NCI-H2227 (cell line): Measurements from ENCODE around the gene ADAMTSL1.

ENCODE experiments used
- DNase-seq: peaks from one replicate; lab custom pipeline; 2025; ENCODE audit not compliant: unreplicated experiment; lab: John Stamatoyannopoulos, UW

ADAMTSL1 gene

DNA sequence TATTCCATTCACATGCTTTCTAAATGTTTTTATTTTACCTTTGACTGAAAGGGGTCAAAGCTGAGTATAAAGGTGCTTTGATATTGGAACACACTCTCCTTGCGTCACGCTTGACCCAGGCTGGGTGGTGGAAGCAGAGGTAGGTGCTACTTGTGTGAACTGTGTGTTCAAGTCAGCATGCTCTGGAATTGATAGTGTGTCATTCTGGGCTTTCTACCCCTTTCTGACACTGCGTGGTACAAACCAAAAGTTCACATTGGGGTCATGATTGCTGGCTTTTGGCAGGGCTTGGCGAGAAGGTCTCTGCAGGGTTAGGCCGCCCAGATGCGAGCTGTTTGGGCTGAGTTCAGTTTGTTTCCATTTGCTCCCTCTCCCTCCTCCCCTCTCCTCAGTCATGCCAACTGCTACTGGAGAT, 131.8 kb downstream of the ADAMTSL1 start:
- no peak for DNase-seq

DNA sequence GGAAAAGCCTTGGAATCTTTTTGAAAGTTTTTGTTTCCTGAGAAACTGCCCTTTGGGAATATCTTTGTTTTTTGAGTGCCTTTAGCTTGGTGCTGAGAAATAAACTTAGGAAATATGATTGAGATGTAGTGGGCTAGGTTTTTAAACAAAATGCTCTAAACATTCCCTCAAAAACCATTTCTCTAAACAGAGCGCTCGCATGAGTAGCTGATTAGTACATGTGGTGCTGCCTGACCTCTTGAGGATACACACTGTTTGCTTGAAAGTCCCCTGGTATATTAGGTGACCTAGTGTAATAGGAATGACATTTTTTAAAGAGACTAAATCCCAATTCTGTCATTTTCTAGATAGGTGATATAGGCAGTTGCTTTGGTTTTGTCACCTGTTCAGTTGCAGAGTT, 132.3 kb downstream of the ADAMTSL1 start:
- peak; percentile 48 for DNase-seq

DNA sequence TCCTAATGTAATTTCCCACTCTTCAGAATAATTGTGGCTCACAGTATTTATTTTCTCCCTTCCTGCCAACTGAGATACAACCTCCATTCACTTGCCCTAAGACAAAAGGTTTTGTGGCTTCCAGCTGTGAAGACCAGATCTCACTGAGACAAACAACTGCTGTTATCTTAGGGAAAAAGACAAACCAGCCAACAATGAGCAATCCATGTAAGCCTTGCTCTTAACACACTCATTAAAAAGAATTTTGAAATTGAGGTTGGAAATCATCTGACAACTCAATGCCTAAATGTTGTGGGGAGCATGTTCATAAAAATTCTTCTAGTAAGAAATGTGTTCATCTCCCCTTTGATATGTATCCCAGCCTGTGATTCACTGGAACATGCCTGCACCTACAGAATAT, 132.9 kb downstream of the ADAMTSL1 start:
- DNase-seq: peak; percentile 77

DNA sequence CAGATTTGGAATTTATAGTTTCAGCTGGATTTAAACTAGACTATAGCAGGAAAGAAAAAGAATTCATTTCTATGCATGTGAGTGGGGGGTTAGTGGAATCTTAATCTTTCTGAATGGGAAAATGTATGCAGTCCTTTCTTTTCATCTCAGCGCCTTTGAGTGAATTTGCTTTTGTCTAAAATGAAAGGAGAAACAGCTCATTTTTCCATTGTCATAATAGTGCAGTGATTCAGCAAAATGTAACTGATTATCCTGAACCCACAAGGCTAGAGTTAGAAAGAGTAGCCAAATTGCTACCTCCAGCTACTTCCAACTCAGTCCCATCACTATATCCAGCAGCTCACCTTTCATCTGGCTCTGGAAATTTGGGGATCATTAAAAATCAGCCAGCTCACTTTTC, 134.4 kb downstream of the ADAMTSL1 start:
- no peak for DNase-seq

DNA sequence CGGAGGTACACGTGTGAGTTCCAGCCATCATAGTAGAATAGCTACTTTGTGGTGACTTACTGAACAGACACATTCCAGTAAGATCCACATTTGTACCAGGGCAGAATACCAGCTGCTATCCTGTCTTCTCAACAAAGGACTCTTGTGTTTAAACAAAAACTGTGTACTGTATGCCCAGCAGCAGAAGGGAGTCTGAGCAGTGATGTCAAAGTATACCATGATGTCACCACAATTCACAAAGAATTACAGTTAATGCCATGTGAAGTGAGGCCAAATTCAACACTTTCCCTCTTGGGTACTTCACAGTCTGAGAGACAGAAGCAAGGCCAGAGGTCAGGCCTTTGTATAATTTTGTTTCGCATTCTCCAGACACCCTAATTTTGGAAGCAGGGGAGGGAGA, 137.0 kb downstream of the ADAMTSL1 start:
- DNase-seq: peak; percentile 15

DNA sequence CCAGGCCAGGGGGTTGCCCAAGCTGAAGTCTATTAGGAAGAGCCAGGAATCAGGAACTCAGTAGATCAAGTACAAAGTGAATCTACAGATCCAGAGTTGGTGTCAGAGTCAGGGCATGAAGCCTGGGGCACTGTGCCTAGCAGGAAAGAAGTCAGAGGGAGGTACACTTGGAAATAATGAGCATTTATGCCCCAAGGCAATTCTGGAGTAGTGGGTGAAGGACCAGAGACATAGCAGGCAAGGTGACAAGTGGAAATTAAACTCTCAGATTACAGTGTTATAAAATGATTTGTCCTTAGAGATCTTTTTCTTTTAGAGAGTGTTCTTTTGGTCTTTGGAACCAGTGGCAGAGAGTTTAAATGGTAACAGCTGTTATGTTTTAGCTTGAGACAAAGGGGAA, 138.0 kb downstream of the ADAMTSL1 start:
- DNase-seq: peak; percentile 9

DNA sequence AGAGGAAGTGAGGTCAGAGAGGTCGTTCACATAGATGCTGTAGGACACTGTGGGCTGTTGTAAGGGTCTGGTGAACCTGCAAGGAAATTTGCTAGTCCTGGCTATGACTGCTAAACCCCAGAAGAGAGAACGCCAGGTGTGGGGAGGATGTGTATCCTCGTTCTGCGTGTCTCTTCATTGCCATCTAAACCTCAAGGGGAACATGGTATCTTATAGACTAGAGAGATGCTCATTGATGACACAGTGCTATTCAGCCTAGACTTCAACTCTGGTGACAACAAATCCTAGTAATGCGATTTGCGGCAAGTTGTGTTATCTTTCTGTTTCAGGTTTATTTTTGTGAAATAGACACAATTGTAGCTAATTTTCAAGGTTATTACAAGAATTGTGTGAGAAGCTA, 140.2 kb downstream of the ADAMTSL1 start:
- no peak for DNase-seq

DNA sequence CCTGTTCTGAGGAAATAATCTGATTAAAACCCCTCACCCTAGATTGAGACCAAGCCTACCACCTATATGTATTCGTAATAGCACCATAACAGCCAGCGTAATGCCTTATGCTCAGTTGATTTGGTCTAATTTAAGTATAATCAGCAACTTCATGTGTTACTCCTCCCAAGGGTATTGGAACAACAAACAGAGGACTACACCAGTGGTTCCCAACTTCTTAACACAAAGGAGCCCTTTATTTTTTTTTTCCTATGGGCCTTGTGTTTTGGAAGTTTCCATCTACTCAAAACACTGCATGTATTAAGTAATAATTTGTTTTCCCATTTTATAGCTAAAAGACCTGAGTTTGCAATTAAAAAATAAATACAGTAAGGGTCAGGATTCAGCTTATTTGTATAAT, 140.7 kb downstream of the ADAMTSL1 start:
- DNase-seq: no peak

DNA sequence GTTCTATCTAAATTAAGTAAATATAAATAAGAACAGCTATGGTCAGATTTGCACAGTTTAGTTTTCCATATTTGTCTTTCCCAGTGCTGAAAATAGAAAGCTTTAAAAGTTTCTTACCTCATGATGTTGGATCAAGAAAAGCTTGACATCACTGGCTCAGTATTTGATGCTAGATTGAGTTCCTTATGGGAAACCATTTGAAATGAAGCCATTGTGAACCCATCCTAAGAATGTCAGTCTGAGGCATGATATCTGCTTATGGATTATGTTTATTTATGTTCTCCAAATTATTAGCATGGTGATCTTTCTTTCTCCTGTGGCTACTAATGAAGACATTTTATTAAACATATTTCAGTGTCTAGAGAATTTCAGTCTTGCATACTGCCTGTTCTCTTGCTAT, 143.0 kb downstream of the ADAMTSL1 start:
- DNase-seq: no peak

DNA sequence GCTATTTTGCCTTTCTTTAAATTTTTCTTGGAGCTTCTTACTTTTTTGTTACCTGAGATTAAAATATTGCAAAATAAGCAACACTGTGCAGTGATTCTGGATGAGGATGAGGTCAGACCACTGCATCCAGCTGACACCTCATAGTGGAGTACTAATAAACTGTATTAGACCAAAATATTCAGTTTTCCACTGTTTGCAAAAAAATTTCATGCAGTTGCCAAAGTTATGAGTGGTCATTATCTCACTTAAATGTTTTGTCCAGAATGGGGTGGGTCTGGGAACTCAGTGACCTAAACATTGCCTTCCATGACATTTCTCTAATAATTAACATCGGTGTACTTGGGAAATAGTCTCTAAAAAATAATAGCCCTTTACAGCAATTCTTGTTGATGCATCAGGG, 143.8 kb downstream of the ADAMTSL1 start:
- no peak for DNase-seq

DNA sequence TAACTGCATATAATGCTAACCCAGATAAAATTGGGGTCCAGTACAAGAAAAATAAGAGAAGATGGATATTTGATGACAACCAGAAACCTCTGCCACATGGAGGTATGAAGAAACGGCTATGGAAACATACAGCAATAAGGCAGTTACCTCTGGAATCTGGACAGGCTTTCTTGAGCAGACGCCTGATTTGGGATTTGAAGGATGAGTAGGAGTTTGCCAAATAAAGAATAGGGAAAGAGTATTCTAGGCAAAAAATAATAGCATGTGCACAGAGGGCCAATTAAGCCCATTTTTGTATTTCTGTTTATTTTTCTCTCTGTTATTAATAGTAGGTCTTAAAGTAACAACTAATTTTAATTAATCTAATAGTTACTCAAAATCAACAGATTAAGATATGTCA, 144.9 kb downstream of the ADAMTSL1 start:
- no peak for DNase-seq

DNA sequence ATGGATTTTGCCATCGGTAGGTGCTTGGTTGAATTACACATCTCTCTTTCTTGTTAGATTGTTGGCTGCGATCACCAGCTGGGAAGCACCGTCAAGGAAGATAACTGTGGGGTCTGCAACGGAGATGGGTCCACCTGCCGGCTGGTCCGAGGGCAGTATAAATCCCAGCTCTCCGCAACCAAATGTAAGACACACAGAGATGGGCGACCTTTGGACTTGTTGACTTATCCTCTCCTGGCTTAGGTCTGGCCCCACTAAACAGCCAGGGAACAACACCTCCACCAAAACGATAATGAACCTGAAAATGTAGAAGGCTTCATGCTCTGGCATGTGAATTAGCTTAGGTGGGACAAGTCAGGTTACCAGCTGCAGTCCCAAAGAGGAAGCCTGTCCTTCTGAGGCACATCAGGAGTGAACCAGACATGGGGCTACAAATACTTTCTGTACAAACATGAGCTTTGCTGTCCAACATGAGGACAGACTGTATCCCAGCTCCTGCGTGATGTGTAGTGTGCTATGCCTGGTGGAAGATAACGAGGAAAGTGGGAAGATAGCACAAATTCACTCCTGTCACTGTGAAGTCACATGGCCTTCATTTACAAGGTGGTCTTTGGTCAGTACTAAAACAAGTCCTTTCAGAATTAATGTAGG, 148.4 kb downstream of the ADAMTSL1 start:
- DNase-seq: no peak

DNA sequence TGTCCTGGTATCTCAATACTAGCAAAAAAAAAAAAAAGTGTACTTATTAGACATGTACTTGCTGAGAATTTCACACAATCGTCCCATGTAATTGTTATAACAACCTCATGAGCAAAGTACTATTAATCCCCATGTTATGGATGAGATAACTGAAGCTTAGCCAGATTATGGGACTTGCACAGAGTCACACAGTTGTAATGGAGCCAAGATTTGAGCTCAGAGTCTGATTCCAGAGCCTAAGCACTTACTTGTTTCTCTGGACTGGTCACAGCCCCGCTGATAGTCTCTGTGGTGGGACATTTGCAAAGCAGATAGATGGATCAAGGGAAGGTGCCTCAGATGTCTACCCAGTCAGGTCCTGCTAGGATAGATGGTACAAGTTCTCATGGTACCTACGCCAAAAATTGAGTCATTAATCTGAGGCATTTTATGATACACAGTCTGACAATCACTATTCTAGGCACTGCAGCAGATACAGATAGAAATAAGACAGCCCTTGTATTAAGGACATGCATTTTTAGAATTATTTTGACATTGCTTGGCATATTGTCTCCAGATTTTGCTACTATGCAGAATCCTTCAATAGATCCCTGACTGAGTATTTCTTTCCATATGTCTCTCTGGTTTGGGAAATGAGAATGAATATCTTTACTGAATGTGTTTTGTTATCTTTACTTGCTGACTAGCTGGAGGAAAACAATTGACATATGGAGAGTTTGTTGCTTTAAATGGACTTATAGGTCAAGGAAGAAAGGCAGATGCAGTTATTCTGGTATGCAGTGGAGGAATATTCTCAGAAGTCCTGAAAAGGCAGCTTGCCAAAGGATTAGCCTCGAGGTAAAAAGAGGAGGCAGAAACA, 149.5 kb downstream of the ADAMTSL1 start:
- DNase-seq: no peak

DNA sequence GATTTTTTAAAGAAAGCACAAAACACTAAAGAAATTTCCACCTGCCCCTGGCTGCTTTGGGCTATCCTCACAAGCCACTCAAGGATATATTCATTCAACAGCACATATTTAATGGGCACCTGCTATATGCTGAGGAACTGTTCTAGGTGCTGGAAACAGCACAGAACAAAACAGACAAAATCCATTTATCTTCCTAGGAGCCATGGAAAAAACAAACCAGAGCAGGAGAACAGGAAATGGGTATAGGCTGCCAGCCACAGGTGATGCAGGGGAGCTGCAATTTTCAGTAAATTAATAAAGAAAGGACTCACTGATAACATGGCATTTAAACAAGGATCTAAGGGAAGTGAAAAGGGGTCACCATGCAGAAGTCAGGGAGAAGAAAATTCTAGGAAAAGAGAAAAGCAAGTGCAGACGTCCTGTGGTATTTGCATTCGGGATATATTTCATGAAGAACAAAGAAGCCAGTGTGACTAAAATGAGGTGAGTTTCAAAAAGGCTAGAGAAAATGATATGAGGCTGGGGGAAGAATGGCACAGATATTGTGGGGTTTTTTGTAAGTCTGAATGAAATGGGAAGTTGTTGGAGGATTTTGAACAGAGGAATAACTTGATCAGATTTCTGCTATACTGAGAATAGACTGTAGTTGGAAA, 152.2 kb downstream of the ADAMTSL1 start:
- DNase-seq: no peak

DNA sequence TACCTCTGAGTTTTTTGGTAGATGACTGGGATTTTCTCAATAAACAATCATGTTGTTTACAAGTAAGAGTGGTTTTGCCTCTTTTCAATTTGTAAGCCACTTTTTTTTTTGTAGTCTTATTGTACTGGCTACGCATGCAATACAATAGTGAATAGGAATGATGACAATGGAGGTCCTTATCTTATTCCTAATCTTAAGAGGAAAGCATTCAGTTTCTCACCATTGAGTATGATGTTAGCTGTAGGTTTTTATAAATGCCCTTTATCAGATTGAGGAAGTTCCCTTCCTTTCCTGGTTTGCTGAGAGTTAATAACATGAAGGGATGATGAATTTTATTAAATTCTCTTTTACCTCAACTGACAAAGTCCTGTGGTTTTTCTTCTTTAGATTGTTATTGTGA, 155.2 kb downstream of the ADAMTSL1 start:
- DNase-seq: no peak

DNA sequence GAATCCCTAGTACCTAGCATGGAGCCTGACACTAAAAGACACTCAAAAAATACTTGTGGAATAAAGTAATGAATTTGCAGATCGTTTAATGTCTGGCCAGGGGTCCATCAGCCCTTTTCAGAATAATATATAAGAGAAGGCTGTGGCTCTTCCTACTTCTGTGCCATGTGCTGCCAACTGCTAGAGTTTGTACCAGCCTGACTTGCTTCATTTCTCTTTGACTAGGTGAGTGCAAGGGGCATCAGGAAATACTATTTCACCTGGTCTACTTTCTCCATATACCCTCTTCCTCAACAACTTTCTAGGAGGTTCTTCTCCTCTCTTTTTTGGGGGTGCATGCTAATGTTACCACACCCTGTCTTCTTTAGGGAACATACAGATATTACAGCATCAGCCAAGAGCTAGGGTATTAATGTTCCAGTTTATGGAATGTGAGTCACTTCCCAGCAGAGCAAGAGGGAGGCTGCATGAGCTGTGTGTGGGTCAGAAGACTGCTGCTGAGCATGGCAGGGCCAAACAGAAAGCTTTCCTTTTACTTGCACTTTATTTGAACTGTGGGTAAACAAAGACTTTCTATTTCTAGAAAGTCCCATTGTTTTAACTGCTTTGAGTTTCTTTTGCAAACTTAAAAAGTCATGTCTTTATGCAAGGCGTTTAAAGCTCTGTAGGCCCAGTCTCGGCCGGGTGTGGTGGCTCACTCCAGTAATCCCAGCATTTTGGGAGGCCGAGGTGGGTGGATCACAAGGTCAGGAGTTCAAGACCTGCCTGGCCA, 158.9 kb downstream of the ADAMTSL1 start:
- no peak for DNase-seq

DNA sequence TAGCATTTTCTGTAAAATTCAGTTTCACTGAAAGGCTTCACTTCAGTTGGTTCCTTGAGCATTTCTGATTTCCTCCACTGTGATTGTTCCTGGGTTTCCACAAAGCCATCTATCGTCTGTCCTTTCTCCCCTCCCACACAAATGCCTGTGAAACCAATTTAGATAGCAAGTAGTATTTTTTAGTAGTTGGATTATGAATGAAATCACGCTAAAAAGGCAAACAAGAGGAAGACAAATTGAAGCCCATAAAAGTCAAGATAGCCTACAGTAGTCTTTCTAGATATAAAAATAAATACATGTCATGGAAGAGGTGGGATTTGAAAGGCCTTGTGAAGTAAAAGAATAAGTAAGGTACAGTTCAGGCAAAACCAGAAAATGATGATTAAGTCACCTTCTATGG, 162.8 kb downstream of the ADAMTSL1 start:
- DNase-seq: no peak

DNA sequence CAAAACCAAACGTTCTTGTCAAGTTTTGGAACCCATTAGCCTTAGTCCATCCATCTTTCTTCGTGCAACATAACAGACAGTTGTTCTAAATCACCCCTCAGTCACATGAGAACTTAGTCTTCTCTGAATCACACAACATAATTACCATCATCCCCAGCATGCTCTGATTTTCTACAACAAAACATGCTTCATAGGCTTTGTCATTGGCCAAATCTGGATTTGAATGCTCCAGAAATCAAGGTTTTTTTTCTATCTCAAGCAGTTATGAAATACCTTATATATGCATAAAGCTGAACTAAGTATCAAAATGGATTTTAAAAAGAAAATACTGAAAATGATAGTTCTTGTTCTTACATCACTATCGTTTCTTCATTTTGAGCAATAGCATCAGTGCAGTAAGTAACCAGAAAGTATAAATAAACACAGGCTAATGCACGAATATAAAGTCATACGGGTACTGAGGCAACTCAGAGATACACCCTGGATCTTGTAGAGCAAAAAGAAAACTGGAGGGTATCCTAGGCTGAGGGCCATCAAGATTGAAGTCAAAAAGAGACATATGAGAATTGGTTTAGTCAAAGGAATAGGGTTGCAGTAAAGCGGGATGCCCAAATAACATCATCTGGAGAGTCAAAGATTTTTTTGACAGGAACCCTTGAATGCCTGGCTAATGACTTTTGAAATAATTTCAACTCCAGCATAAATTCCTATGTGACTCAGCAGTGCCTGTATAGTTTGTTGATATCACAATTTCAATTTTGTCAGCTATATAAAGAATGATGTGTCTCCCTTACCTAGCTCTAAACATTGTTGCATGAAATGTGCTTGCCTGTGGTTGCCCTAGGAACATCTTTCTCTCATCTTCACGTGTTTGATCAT, 164.7 kb downstream of the ADAMTSL1 start:
- DNase-seq: no peak

DNA sequence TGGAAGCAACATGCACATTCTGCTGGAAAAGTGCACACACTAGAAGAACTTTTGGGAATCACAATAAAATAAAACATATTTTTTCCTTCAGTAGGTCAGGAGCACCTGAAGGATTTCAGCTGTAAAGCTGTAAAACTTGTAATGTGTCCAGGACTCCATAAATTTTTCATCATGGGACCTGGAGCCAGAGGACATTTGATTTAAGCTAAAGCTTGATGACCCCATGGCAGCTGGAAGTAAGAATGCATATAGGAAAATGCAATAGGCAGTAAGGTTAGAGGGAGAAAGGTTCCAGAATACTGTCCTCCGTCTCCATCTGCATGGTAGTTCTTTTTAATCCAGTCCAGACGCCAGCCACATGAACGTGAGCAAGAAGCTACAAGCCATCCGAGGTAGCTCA, 166.0 kb downstream of the ADAMTSL1 start:
- DNase-seq: no peak
